Tibial nerve (tissue), 4 donors: ENCODE results near the gene NDFIP1.

Source experiments
- CTCF ChIP-seq, 5 experiments: fragments of 200-600 bp in 3 of 5; fragments of 450-650 bp in 2 of 5; sonication (generic) in 3 of 5; IDR thresholded peaks; one replicate each; pipeline ENCODE4 v1.5.1; 2016 to 2019; ENCODE audit warnings: antibody characterized with exemption in 5 of 5, mild to moderate bottlenecking in 3 of 5, moderate library complexity in 2 of 5
- EP300 ChIP-seq, 2 donors: sonication (generic); formaldehyde crosslinking; IDR thresholded peaks; one replicate each; pipeline ENCODE4 v1.6.1; 2017; ENCODE audit warnings: antibody characterized with exemption in 2 of 2, mild to moderate bottlenecking in 1 of 2
- POLR2A ChIP-seq, 2 donors: fragments of 450-650 bp; IDR thresholded peaks; one replicate each; pipeline ENCODE4 v1.6.1; 2017; ENCODE audit warnings: antibody characterized with exemption in 2 of 2, mild to moderate bottlenecking in 2 of 2, moderate library complexity in 2 of 2

DNA sequence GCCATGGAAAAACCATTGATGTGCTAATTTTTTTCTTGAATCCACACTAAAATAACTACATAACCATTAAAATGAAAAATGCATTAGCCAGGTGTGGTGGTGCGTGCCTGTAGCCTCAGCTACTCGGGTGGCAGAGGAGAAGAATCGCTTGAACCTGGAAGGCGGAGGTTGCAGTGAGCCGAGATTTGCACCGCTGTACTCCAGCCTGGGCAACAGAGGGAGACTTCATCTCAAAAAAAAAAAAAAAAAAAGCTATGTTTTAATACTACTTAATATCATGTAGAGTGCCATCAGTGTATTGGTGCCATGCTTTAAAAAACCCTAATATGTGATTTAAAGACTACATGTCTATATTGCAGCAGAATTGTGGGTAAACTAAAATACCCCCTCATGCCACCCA lies 58.9 kb downstream of the NDFIP1 start:
- no peak for TF ChIP-seq POLR2A (IDR thresholded peaks at IDR 0.05)
- TF ChIP-seq CTCF (IDR thresholded peaks at IDR 0.05): no peak
- no peak for TF ChIP-seq EP300 (IDR thresholded peaks at IDR 0.05)
